Measurements from ENCODE around the gene PRPF6. TPM values are rescaled to one million over a fixed set of nuclear protein-coding genes. Genes with fewer than 3 reads are reported as not detected.

The PRPF6 gene
- total and polyA plus RNA-seq, 2 of the 13 experiments (the other 11 are each of a cell fraction or from before 2014, with no cell fraction given): 63.7 to 101 TPM

DNA sequence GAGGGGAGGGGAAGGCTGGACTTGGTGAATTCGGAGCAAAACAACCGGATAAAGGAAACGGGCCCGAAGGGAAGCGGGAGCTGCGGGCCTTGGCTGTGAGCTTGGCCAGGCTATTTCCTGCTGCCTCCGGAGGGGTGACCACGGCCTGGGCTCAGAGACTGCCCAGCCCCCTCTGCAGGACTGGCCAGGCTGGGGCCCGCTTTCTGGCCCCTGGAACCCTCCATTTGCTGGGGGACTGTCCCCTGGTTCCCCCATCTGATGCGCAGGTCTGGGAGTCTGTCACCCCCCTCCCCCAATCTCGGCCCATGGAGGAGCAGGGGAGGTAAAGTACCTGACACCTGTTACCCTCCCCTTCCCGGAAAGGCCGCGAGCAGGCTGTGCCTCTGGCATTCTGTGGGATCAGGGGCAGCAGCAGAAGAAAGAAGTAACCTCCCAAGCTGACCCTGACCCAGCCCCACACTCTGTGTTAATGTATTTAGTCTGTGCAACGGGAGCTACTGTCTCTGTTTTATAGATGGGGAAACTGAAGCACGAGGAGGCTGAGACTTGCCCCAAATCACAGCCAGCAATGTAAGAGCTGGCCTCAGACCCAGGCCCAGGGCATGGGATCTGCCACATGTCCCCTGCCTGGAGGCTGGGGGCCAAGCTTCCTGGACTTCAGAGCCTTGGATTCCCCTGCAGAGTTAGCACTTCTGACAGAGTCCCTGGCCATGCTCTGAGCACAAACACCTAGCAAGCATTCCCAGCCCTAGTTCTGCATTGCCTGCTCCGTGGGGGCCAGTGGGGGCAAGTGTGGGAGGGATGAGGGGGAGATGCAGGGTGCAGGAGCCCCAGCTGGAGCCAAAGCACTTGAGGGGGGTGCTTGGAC lies 58.6 kb downstream of the PRPF6 start (continued):
- TF ChIP-seq TGIF2 (CRISPR knock-in tag; IDR thresholded peaks at IDR 0.05) (no peak), NCOA5 (CRISPR knock-in tag; IDR thresholded peaks at IDR 0.05) (no peak), HNRNPK (IDR thresholded peaks at IDR 0.05; ENCODE audit: low read depth, low read length, poor library complexity, severe bottlenecking) (no peak), SPEN (CRISPR knock-in tag; IDR thresholded peaks at IDR 0.05; ENCODE audit: low read depth) (no peak), SSRP1 (CRISPR knock-in tag; IDR thresholded peaks at IDR 0.05) (no peak; the same call in 1 of the 2 replicates), MEF2D (CRISPR knock-in tag; IDR thresholded peaks at IDR 0.05) (no peak), ZNF83 (CRISPR knock-in tag; IDR thresholded peaks at IDR 0.05; ENCODE audit: borderline replicate concordance) (no peak)
- TF ChIP-seq, protein P1, sequence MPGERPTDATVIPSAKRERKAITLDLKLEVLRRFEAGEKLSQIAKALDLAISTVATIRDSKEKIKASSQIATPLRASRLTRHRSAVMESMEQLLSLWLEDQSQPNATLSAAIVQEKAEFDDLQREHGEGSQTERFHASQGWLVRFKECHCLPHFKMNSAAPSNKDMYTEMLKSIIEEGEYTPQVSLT (CRISPR knock-in tag; IDR thresholded peaks at IDR 0.05; ENCODE audit: borderline replicate concordance, low read depth): no peak
- TF ChIP-seq, protein P2, sequence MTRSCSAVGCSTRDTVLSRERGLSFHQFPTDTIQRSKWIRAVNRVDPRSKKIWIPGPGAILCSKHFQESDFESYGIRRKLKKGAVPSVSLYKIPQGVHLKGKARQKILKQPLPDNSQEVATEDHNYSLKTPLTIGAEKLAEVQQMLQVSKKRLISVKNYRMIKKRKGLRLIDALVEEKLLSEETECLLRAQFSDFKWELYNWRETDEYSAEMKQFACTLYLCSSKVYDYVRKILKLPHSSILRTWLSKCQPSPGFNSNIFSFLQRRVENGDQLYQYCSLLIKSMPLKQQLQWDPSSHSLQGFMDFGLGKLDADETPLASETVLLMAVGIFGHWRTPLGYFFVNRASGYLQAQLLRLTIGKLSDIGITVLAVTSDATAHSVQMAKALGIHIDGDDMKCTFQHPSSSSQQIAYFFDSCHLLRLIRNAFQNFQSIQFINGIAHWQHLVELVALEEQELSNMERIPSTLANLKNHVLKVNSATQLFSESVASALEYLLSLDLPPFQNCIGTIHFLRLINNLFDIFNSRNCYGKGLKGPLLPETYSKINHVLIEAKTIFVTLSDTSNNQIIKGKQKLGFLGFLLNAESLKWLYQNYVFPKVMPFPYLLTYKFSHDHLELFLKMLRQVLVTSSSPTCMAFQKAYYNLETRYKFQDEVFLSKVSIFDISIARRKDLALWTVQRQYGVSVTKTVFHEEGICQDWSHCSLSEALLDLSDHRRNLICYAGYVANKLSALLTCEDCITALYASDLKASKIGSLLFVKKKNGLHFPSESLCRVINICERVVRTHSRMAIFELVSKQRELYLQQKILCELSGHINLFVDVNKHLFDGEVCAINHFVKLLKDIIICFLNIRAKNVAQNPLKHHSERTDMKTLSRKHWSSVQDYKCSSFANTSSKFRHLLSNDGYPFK (CRISPR knock-in tag; IDR thresholded peaks at IDR 0.05; ENCODE audit: borderline replicate concordance): no peak

Data from HepG2 (cell line).